Stimulated activated CD4-positive, alpha-beta T cell treated with anti-CD3 and anti-CD28 coated beads, Interleukin-1b, Interleukin-23, amount 100 ng/mL, for 4 hours (primary cell): ENCODE data around the gene MT1M.
"Not testable (repeated sequence)": the region's sequence is repeated elsewhere in the genome, so short reads cannot be mapped to it uniquely, and the experiment has no call there.

Experiments used
- DNase-seq, 2 donors: peaks; one replicate each; pipeline ENCODE4 v3.0.0-alpha.2; 2020; ENCODE audit warnings: low read depth in 2 of 2

MT1M gene

DNA sequence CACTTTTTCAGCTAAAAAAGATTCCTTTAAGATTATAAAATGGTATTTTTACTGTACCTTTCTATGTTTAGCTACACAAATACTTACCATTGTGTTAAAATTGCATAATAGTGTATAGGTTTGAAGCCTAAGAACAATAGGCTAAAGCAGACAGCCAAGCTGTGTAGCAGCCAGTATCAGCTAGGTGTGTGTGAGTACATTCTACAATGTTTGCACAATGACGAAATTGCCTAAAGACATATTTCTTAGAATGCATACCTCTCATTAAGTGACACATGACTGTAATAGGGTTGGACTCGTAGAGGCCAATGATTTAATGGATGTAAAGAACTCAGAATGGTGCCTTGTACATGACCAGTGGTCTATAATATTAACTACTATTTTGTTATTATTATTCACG is 17.4 kb downstream of the MT1M start:
- DNase-seq, result no peak

GRCh38 chr16:56651586-56651985 is 19.1 kb downstream of the MT1M start, which contains the start of gene MT1B:
Gene MT1B (plus strand): TSS chr16:56651886. CDS start chr16:56651954, 68 bp downstream.
- no peak for DNase-seq

DNA sequence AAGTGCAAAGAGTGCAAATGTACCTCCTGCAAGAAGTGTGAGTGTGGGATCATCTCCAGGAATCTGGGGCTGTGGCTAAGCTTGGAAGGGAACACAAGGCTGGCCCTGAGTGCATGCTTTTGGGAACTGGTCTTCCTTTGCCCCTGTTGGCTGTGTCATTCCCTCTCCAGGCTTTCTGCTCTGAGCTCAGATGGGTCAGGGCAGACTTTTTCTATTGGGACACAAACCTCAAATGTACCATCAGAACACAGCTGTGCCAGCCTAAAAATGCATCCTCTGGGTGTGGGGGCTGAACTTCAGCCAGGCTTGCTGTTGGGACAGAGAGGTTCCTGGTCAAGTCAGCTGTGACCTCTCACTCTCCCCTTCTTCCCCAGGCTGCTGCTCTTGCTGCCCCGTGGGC is 20.1 kb downstream of the MT1M start:
- DNase-seq, result no peak

DNA sequence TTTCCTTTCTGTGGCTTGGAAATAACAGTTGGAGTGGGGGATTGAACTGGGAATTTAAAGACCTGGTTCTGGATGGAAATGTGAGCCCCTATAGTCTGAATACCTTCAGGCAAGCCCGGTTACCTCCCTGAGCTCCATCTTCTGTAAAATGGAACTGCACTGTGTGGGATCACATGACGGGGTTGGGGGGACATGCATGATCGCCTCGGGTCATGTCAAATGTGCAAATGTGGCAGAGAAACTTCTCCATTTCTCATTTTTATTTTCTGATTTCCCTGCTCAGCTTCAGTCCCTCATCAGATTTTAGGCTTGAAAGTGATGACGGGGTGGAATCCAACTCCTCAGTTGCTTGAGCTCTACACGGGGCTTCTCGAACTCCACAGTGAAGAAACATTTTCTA is 20.8 kb downstream of the MT1M start:
- no peak for DNase-seq

DNA sequence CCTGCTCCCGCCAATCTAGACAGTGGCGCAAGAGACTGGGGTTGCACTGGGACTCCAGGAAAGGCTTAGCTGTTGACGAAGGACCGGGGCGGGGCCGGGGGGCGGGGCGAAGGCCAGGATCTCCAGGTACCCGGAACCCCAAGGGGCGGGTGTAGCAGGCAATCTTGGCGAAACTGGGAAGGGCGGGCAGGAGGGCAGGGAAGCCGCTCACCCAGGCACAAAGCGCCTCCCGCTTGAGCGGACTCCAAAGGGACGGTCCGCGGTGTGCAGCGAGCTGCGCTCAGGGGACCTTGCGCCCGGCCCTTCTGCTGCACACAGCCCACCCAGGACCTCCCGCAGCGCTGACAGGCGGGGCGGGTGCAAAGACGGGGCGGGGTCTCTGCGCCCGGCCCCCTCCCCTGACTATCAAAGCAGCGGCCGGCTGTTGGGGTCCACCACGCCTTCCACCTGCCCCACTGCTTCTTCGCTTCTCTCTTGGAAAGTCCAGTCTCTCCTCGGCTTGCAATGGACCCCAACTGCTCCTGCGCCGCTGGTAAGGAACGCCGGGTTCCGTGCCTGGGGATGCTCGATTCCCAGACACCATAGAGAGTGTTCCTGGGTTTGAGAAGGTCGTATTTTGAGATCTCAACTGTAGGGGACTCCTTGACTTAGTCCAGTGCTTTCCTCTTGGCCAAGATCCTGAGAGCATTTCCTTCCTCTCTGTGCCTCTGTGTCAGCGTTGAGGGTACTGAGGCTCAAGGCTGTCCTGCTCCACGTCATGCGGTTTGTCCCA is 25.3 kb downstream of the MT1M start, which contains the start of gene MT1F:
Gene MT1F (plus strand): TSS at position 405 of the 772 bp plus-strand sequence. CDS start 100 bp downstream, at position 505.
- peak; percentile 37 to 71 for DNase-seq

DNA sequence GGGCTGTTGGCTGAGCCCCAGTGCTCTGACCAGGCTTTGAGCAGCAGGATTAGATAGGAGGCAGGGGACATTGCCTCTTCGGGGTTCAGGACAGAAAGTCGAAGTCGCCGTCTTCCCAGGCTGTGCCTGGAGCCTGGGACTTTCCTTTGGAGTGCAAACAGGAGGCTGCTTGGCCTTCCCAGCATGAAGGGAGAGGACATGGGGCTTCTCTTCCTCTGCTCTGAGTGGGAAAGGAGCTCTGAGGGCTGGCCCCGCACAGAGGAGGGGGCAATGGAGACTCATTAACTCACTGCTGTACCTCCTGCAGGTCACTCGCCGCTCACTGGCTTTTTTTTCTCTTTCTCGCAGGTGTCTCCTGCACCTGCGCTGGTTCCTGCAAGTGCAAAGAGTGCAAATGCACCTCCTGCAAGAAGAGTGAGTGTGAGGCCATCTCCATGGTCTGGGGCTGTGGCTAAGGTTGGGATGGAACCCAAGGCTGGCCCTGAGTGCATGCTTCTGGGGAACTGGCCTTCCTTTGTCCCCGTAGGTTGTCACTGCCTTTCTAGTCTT is 25.9 kb downstream of the MT1M start:
- DNase-seq, result no peak

DNA sequence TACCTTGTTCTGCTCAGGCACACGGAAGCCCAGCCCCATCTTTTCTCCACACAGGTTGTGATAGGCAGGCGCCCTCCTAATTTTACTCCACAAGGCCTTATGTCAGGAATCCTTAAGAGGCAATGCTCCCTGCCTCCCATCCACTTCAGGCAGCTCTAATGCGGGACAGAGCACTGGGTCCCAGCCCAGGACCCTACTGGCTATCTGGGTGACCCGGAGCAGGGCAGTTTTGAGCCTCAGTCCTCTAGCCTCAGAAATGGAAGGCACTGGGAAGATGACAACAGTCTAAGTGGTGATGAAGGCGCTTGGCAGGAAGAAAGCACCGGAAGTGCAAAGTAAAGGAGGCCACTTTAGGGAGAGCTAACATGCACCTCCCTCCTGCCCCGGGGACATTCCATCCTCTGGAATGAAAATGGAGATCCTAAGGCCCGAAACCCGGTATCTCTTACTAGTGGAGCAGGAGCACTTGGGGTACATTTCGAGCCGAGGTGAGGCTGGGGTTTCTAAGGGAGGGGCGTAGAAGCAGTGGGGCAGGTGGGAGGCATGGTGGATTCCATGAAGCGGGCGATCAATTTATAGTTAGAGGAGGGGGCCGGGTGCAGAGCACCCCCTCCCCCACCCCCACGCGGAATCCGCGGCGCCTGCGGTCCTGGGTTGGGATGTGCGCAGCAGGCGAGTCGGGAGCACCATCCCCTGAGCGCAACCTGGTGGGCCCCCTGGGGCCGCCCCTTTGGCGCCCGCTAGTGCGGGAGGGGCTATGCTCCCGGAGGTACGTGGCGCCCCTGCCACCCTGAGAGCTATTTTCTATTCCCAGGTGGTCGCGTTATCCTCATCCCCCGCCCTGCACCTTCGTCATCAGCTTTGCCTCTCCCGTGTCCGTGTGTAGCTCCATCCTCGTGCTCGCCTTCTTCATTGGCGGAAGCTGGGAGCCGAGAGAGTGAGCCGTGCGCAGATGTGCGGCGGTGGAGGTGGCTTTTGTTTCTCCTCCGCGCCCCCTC is 30.2 kb downstream of the MT1M start:
- DNase-seq, result no peak

- no peak for DNase-seq
These were observed 32.0 kb downstream of the MT1M start for GRCh38 chr16:56664506-56664905.

GRCh38 chr16:56665286-56666261 is 33.1 kb downstream of the MT1M start:
- not testable (repeated sequence) for DNase-seq

DNA sequence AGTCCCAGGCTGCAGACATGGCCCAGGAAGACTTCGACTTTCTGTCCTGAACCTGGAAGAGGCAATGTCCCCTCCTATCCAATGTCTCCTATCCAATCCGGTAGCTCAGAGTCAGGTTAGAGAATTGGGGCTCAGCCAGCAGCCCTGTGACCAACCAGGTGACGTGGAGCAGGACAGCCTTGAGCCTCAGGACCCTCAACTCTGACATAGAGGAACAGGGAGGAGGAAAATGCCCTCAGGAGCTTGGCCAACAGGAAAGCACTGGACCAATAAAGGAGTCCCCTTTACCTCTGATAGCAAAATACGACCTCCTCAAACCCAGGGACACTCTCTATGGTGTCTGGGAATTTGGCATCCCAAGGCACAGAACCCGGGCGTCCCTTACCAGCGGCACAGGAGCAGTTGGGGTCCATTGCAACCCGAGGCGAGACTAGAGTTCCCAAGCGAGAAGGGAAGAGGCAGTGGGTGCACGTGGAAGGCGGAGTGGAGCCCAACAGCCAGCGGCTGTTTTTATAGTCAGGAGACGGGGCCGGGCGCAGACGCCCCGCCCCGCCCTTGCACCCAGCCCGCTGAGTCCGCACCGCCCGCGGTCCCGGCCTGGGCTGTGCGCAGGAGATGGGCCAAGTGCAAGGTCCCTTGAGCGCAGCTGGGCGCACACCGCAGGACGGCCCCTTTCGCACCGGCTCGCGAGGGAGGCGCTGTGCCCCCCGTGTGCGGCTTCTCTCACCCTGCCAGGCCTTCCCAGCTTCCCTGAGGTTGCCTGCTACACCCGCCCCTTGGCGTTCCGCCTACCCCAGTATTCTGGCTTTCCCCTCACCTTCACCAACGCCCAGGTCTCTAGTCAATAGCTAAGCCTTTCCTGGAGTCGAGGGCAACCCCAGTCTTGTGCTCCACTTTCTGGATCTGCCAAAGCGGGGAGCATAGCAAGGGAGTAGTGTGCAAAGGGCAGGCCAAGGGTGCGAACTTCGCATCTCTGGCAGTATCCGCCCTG is 35.4 kb downstream of the MT1M start, which contains the start of gene MT1G:
Gene MT1G (minus strand): TSS at position 485 of the 991 bp plus-strand sequence. CDS start 72 bp downstream, at position 413.
- peak in 1 of 2 donors; percentile 29 for DNase-seq

DNA sequence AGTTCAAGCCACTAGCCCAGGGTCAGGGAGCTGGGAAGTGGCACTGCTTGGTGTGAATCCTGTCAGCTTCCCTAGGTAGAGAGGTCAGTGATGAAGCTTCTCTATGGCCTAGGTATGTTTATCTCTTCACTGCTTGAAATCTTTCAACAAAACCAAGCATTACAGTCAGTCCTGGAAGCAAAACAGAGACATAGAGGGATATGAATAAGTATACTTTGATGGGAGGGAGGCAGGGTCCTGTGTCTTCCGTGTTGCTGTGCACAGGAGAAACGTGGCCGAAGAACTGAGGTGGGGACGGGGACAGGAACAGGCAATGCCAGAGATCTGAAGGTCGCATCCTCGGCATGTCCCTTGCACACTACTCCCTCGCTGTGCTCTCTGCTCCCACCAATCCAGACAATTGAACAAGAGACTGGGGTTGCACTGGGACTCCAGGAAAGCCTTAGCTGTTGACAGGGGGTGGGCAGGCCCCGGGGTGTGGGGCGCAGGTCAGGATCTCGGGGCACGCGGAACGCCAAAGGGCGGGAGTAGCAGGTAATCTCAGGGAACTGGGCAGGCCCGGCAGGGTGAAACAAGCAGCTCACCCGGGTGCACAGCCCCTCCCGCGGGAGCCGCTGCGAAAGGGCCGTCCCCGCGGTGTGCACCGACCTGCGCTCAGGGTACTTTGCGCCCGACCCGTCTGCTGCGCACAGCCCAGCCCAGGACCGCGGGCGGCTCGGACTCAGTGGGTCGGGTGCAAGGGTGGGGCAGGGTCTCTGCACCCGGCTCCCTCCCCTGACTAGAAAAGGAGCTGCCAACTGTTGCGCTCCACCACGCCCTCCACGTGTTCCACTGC is 36.8 kb downstream of the MT1M start, which contains the start of gene MT1H:
Gene MT1H (plus strand): TSS at position 810 of the 835 bp plus-strand sequence. CDS start 71 bp downstream, outside the sequence.
- no peak for DNase-seq

- no peak for DNase-seq
These were observed 37.6 kb downstream of the MT1M start for GRCh38 chr16:56669840-56670619.

DNA sequence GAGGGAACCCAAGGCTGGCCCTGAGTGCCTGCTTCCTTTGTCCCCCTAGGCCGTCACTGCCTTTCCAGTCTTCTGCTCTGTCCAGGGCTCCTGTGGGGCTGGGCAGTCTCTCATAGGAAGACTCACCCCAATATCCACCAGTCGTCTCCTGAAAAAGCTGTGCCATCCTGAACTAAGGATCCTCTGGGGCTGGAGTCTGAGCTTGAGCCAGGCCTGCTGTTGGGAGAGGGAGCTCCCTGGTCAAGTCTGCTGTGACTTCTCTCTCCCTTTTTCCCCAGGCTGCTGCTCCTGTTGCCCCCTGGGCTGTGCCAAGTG is 38.1 kb downstream of the MT1M start:
- no peak for DNase-seq

DNA sequence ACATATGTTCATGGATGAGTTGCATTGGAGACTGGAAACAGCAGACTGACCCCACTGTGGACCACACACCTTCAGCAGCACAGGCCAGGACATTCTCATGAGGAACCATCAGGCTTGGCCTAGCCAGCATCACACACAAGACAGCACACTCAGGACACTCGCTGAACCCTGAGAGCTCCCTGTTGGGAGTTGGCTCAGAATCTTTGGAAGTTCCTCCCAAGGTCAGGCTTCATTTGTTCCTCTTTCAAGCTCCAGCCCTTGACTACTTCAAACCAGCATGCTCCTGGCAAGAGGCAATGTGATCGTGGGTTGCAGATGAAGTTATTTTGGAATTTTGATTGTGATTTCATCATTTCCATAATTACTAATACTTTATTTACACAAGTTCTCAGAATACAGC is 39.2 kb downstream of the MT1M start:
- DNase-seq, result not testable (repeated sequence)

GRCh38 chr16:56672171-56672570 is 39.7 kb downstream of the MT1M start:
- DNase-seq, result not testable (repeated sequence)

DNA sequence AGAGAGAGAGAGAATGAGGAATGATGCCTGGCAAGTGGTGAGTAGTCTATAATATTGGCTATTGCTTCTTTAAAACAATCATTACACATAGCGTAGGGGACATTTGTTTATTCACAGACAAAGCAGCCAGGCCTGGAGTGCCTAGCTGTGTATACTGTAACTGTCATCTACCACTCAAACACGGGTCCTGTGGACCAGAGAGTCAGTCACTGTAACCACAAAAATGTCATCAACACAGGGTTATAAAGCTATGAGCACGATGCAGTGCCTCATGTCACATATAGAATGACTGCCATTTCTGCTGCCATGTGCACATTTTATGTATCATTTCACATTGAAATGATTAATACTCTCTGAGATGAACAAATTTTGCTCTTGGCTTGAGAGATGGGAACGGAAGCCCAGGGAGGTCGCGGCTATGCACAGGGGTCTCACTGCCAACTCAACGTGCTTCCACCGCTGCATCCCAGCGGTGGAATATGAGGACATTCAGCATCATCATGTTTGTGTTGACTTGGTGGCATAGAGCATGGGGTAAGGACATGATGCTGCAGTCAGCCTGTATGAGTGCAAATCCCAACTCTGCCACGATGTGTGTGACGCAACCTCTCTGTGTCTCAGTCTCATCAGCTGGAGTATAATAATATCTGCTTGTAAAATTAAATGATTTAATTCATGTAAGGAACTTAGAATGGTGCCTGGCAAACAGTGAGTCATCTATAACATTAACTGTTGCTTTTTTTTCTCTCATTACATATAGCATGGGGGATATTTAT is 40.5 kb downstream of the MT1M start:
- no peak for DNase-seq

DNA sequence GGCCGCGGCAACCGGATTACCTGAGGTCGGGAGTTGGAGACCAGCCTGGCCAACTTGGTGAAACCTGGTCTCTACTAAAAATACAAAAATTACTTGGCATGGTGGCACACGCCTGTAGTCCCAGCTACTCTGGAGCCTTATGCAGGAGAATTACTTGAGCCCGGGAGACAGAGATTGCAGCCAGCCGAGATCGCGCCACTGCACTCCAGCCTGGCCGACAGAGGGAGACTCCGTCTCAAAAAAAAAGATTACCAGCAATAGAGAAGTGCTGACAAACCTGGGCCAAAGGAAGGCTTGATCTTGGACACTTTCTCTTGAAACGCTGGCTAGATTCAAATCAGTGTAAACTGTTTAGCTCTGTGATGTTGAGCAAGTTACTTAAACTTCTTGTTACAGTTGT is 41.5 kb downstream of the MT1M start:
- DNase-seq, result no peak
